Neural crest cell (in vitro differentiated cells): ENCODE results near the gene MTA3. TPM values are rescaled to one million over a fixed set of nuclear protein-coding genes. Genes with fewer than 3 reads are reported as not detected.

Experiments
- DNase-seq: peaks from one replicate; pipeline ENCODE4 v3.0.0; 2021; ENCODE audit warnings: low read depth, mixed read lengths, low spot score
- H3K27ac Mint-ChIP-seq: one replicate; pipeline ENCODE4 v1.8.0; 2021; ENCODE audit warnings: mild to moderate bottlenecking, mixed read lengths; ENCODE audit not compliant: unreplicated experiment
- H3K27me3 Mint-ChIP-seq: 2 replicates; pipeline ENCODE4 v1.8.0; 2021; ENCODE audit warnings: low read depth, mild to moderate bottlenecking, mixed read lengths
- H3K36me3 Mint-ChIP-seq: 2 replicates; pipeline ENCODE4 v1.8.0; 2021; ENCODE audit warnings: low read depth, mild to moderate bottlenecking, mixed read lengths
- H3K4me1 Mint-ChIP-seq: 2 replicates; pipeline ENCODE4 v1.8.0; 2021; ENCODE audit warnings: mixed read lengths
- H3K4me3 Mint-ChIP-seq: one replicate; pipeline ENCODE4 v1.8.0; 2021; ENCODE audit warnings: mild to moderate bottlenecking, mixed read lengths
- H3K9me3 Mint-ChIP-seq: 2 replicates; pipeline ENCODE4 v1.8.0; 2021; ENCODE audit warnings: mixed read lengths
- CTCF ChIP-seq: fragments of 200-600 bp; sonication (generic); conservative IDR thresholded peaks from 2 replicates; pipeline ENCODE4 v1.5.0; 2021; ENCODE audit warnings: antibody characterized with exemption, mild to moderate bottlenecking
- total RNA-seq: library from RNA; stranded (reverse); gene quantifications from 2 replicates; pipeline ENCODE4 v1.2.1, GENCODE V29; 2021

Gene MTA3
- total RNA-seq, 1 donor from 2014 or later = 62.3 TPM

GRCh38 chr2:42754776-42755140 is 186.3 kb downstream of the MTA3 start:
- no peak overlapping the region for H3K4me3 Mint-ChIP-seq
- no peak overlapping the region for H3K27ac Mint-ChIP-seq
- DNase-seq = no peak

GRCh38 chr2:42755191-42755880 is 186.9 kb downstream of the MTA3 start:
- Mint-ChIP-seq H3K4me1 (peaks cover 4% of the 10 kb centered on the region), H3K9me3 (no peaks in the 10 kb centered on the region), H3K27me3 (no peaks in the 10 kb centered on the region), H3K36me3 (peaks cover 3% of the 10 kb centered on the region), H3K27ac (peak overlapping the region; percentile 89), H3K4me3 (no peak overlapping the region)
- no peak for TF ChIP-seq CTCF
- DNase-seq = no peak

More at GRCh38 chr2:42754776-42755140, 186.3 kb downstream of the MTA3 start:
- Mint-ChIP-seq H3K9me3 (no peaks in the 10 kb centered on the region), H3K36me3 (peaks cover 3% of the 10 kb centered on the region), H3K4me1 (peaks cover 4% of the 10 kb centered on the region), H3K27me3 (no peaks in the 10 kb centered on the region)
- TF ChIP-seq CTCF = no peak

GRCh38 chr2:42756150-42756775 is 187.8 kb downstream of the MTA3 start:
- Mint-ChIP-seq H3K27ac (no peak overlapping the region), H3K4me1 (peaks cover 4% of the 10 kb centered on the region), H3K27me3 (no peaks in the 10 kb centered on the region), H3K4me3 (no peak overlapping the region), H3K9me3 (no peaks in the 10 kb centered on the region), H3K36me3 (peaks cover 3% of the 10 kb centered on the region)
- no peak for TF ChIP-seq CTCF
- no peak for DNase-seq

GRCh38 chr2:42756966-42757513 is 188.6 kb downstream of the MTA3 start:
- Mint-ChIP-seq H3K4me3 (no peak overlapping the region), H3K27ac (no peak overlapping the region)

More at GRCh38 chr2:42756966-42757513, 188.6 kb downstream of the MTA3 start:
- H3K36me3 Mint-ChIP-seq = peaks cover 3% of the 10 kb centered on the region
- H3K4me1 Mint-ChIP-seq = peaks cover 4% of the 10 kb centered on the region
- no peak for TF ChIP-seq CTCF
- H3K9me3 Mint-ChIP-seq = no peaks in the 10 kb centered on the region
- DNase-seq = no peak
- no peaks in the 10 kb centered on the region for H3K27me3 Mint-ChIP-seq
